ENCODE results near the gene EXOC6. TPM values are rescaled to one million over a fixed set of nuclear protein-coding genes. Genes with fewer than 3 reads are reported as not detected.

The EXOC6 gene
- total RNA-seq, 2 donors from 2014 or later = 13.2 to 70.8 TPM

- no peaks in the 10 kb centered on the region for H3K36me3 ChIP-seq (replicated peaks in 1 of 2; ENCODE audit: insufficient read depth in 1 of 2, low read depth in 2 of 2)
- H3K27me3 ChIP-seq = peaks cover 0 to 22% of the 10 kb centered on the region in 2 donors
- 3 to 4% methylated on average over 29 to 67 of the region's 67 CpGs for WGBS, 2 donors
- intact Hi-C loops (cut with DNase I) = no loop called here
- no peak for DNase-seq
- ATAC-seq = no peak
- no peak overlapping the region for H3K27ac ChIP-seq
- no peak for TF ChIP-seq POLR2A (IDR thresholded peaks at IDR 0.05)
- no peak for TF ChIP-seq CTCF (IDR thresholded peaks at IDR 0.05)
- no peak overlapping the region for H3K4me3 ChIP-seq
- peaks cover 31% of the 10 kb centered on the region for H3K4me1 ChIP-seq
- H3K9me3 ChIP-seq = no peaks in the 10 kb centered on the region
Observed at GRCh38 chr10:93074597-93075368, 226.5 kb downstream of the EXOC6 start.

GRCh38 chr10:93075369-93076221, 227.3 kb downstream of the EXOC6 start:
- H3K4me1 ChIP-seq = peaks cover 31% of the 10 kb centered on the region
- ATAC-seq (no peak), DNase-seq (no peak)
- WGBS, 2 donors = 14 to 16% methylated on average over 24 to 25 of the region's 25 CpGs
- intact Hi-C loops (cut with DNase I) = no loop called here
- no peaks in the 10 kb centered on the region for H3K9me3 ChIP-seq
- TF ChIP-seq POLR2A (IDR thresholded peaks at IDR 0.05) (no peak), CTCF (IDR thresholded peaks at IDR 0.05) (no peak)
- no peak overlapping the region for H3K27ac ChIP-seq
- H3K27me3 ChIP-seq = peaks cover 0 to 22% of the 10 kb centered on the region in 2 donors
- no peaks in the 10 kb centered on the region for H3K36me3 ChIP-seq (replicated peaks in 1 of 2; ENCODE audit: insufficient read depth in 1 of 2, low read depth in 2 of 2)
- H3K4me3 ChIP-seq = no peak overlapping the region

GRCh38 chr10:93076871-93077270, 228.6 kb downstream of the EXOC6 start:
- Histone ChIP-seq H3K4me1 (peaks cover 31% of the 10 kb centered on the region), H3K27ac (no peak overlapping the region), H3K36me3 (replicated peaks in 1 of 2; ENCODE audit: insufficient read depth in 1 of 2, low read depth in 2 of 2) (no peaks in the 10 kb centered on the region), H3K9me3 (no peaks in the 10 kb centered on the region), H3K27me3 (peaks cover 0 to 22% of the 10 kb centered on the region in 2 donors), H3K4me3 (no peak overlapping the region)
- TF ChIP-seq CTCF (IDR thresholded peaks at IDR 0.05) (no peak), POLR2A (IDR thresholded peaks at IDR 0.05) (no peak)
- ATAC-seq (no peak), DNase-seq (no peak)
- intact Hi-C loops (cut with DNase I) = no loop called here
- 32 to 39% methylated on average over 2 of the region's 2 CpGs for WGBS, 2 donors

GRCh38 chr10:93077860-93078337, 229.6 kb downstream of the EXOC6 start:
- no peak for ATAC-seq
- no peaks in the 10 kb centered on the region for H3K36me3 ChIP-seq (replicated peaks in 1 of 2; ENCODE audit: insufficient read depth in 1 of 2, low read depth in 2 of 2)
- H3K27ac ChIP-seq = no peak overlapping the region
- intact Hi-C loops (cut with DNase I) = no loop called here
- no peak overlapping the region for H3K4me3 ChIP-seq
- TF ChIP-seq POLR2A (IDR thresholded peaks at IDR 0.05) (no peak), CTCF (IDR thresholded peaks at IDR 0.05) (no peak)
- H3K27me3 ChIP-seq = peaks cover 0 to 22% of the 10 kb centered on the region in 2 donors
- peaks cover 24% of the 10 kb centered on the region for H3K4me1 ChIP-seq
- 51 to 67% methylated on average over 5 of the region's 5 CpGs for WGBS, 2 donors
- no peak for DNase-seq
- no peaks in the 10 kb centered on the region for H3K9me3 ChIP-seq
